Measurements from ENCODE around the gene RFPL4AL1.
A peak's percentile ranks its signal among the peaks of the same experiment; 100 is the strongest.
"Not testable (repeated sequence)": the region's sequence is repeated elsewhere in the genome, so short reads cannot be mapped to it uniquely, and the experiment has no call there.

Gene RFPL4AL1

GRCh38 chr19:55768818-55769217, at the start of gene RFPL4AL1:
TSS of gene RFPL4AL1 (plus strand) at chr19:55769118. CDS start at chr19:55771805, 2,687 bp downstream.
- not testable (repeated sequence) for DNase-seq (ENCODE audit: low spot score)

GRCh38 chr19:55720214-55720746, 48.6 kb upstream of the RFPL4AL1 start:
- no peak for DNase-seq (ENCODE audit: low spot score)

GRCh38 chr19:55720801-55721200, 48.1 kb upstream of the RFPL4AL1 start:
- DNase-seq (ENCODE audit: low spot score), result no peak

GRCh38 chr19:55723491-55723890, 45.4 kb upstream of the RFPL4AL1 start:
- DNase-seq (ENCODE audit: low spot score), result no peak

GRCh38 chr19:55730378-55730777, 38.5 kb upstream of the RFPL4AL1 start:
- DNase-seq (ENCODE audit: low spot score), result not testable (repeated sequence)

- no peak for DNase-seq (ENCODE audit: low spot score)
Measured at GRCh38 chr19:55738302-55738701, 30.6 kb upstream of the RFPL4AL1 start, which contains the start of gene NLRP9. TSS of gene NLRP9 (minus strand) at chr19:55738402. CDS start at chr19:55738374, 28 bp downstream.

- no peak for DNase-seq (ENCODE audit: low spot score)
Measured at GRCh38 chr19:55750715-55751114, 18.2 kb upstream of the RFPL4AL1 start.

- no peak for DNase-seq (ENCODE audit: low spot score)
Measured at GRCh38 chr19:55753401-55753800, 15.5 kb upstream of the RFPL4AL1 start.

- DNase-seq (ENCODE audit: low spot score), result not testable (repeated sequence)
Measured at GRCh38 chr19:55756808-55757207, 12.1 kb upstream of the RFPL4AL1 start.

- DNase-seq (ENCODE audit: low spot score), result not testable (repeated sequence)
Measured at GRCh38 chr19:55758797-55759196, 10.1 kb upstream of the RFPL4AL1 start, which contains the start of gene RFPL4A. TSS of gene RFPL4A (plus strand) at chr19:55759097. CDS start at chr19:55761801, 2,704 bp downstream.

GRCh38 chr19:55766466-55766865, 2.5 kb upstream of the RFPL4AL1 start:
- DNase-seq (ENCODE audit: low spot score), result no peak

- not testable (repeated sequence) for DNase-seq (ENCODE audit: low spot score)
Measured at GRCh38 chr19:55769632-55770031, 714 bp downstream of the RFPL4AL1 start.

- no peak for DNase-seq (ENCODE audit: low spot score)
Measured at GRCh38 chr19:55777528-55777927, 8.6 kb downstream of the RFPL4AL1 start.

GRCh38 chr19:55778331-55778730, 9.4 kb downstream of the RFPL4AL1 start:
- no peak for DNase-seq (ENCODE audit: low spot score)

- DNase-seq (ENCODE audit: low spot score), result no peak
Measured at GRCh38 chr19:55781112-55781511, 12.2 kb downstream of the RFPL4AL1 start.

GRCh38 chr19:55795021-55795420, 26.1 kb downstream of the RFPL4AL1 start:
- no peak for DNase-seq (ENCODE audit: low spot score)

- no peak for DNase-seq (ENCODE audit: low spot score)
Measured at GRCh38 chr19:55801416-55801815, 32.5 kb downstream of the RFPL4AL1 start.

GRCh38 chr19:55802281-55802680, 33.4 kb downstream of the RFPL4AL1 start:
- DNase-seq (ENCODE audit: low spot score), result no peak

- DNase-seq (ENCODE audit: low spot score), result peak; percentile 11
Measured at GRCh38 chr19:55809381-55810058, 40.6 kb downstream of the RFPL4AL1 start.

GRCh38 chr19:55811340-55811739, 42.4 kb downstream of the RFPL4AL1 start:
- no peak for DNase-seq (ENCODE audit: low spot score)

- no peak for DNase-seq (ENCODE audit: low spot score)
Measured at GRCh38 chr19:55812449-55812848, 43.5 kb downstream of the RFPL4AL1 start.

- DNase-seq (ENCODE audit: low spot score), result no peak
Measured at GRCh38 chr19:55813906-55814305, 45.0 kb downstream of the RFPL4AL1 start.

- DNase-seq (ENCODE audit: low spot score), result no peak
Measured at GRCh38 chr19:55820037-55820436, 51.1 kb downstream of the RFPL4AL1 start.

Measured in hematopoietic multipotent progenitor cell treated with erythropoietin and hydrocortisone succinate and interleukin-3 and kit ligand, for 17 days (in vitro differentiated cells).